AG04450 (cell line): ENCODE measurements around the gene OBI1. TPM values are rescaled to one million over a fixed set of nuclear protein-coding genes. Genes with fewer than 3 reads are reported as not detected.

Source experiments
- CTCF ChIA-PET: fragments of 300-600, 350-600 bp; formaldehyde crosslinking; extraction: SDS; loops from one replicate; lab custom pipeline; 2022; ENCODE audit warnings: antibody characterized with exemption, inconsistent platforms; lab: Charles Lee
- POLR2A ChIA-PET: fragments of 350-600 bp; formaldehyde crosslinking; extraction: SDS; loops from one replicate; lab custom pipeline; 2021; ENCODE audit warnings: antibody characterized with exemption, inconsistent platforms; lab: Yijun Ruan, JAX
- DNase-seq: peaks from one replicate; pipeline ENCODE4 v3.0.0-alpha.2; 2011; ENCODE audit warnings: low read depth, low spot score
- H3K27ac ChIP-seq: one replicate; pipeline ENCODE4 v1.5.1; 2012; ENCODE audit warnings: low read depth, low read length, control low read depth
- H3K27me3 ChIP-seq: one replicate; pipeline ENCODE4 v1.6.0; 2012; ENCODE audit warnings: low read length; ENCODE audit not compliant: control insufficient read depth, insufficient read depth
- H3K4me3 ChIP-seq: 2 replicates; pipeline ENCODE4 v1.5.1; 2011; ENCODE audit warnings: mild to moderate bottlenecking, low read depth, low read length, control low read depth
- H3K9me3 ChIP-seq: 2 replicates; pipeline ENCODE4 v1.5.1; 2012; ENCODE audit warnings: low read length; ENCODE audit not compliant: control insufficient read depth, insufficient read depth
- polyA plus RNA-seq: library from polyadenylated mRNA; depleted of rRNA; stranded (reverse); fragments of >200 nt; gene quantifications from 2 replicates; pipeline ENCODE4 v1.2.3, GENCODE V29; 2011
- TF ChIP-seq, protein P1 (sequence below): IDR thresholded peaks from 2 replicates; pipeline ENCODE4 v1.5.1; 2011; ENCODE audit warnings: low read depth, low read length, control low read depth, inconsistent platforms

Gene OBI1
- polyA plus RNA-seq, 1 experiment: 13.6 TPM

DNA sequence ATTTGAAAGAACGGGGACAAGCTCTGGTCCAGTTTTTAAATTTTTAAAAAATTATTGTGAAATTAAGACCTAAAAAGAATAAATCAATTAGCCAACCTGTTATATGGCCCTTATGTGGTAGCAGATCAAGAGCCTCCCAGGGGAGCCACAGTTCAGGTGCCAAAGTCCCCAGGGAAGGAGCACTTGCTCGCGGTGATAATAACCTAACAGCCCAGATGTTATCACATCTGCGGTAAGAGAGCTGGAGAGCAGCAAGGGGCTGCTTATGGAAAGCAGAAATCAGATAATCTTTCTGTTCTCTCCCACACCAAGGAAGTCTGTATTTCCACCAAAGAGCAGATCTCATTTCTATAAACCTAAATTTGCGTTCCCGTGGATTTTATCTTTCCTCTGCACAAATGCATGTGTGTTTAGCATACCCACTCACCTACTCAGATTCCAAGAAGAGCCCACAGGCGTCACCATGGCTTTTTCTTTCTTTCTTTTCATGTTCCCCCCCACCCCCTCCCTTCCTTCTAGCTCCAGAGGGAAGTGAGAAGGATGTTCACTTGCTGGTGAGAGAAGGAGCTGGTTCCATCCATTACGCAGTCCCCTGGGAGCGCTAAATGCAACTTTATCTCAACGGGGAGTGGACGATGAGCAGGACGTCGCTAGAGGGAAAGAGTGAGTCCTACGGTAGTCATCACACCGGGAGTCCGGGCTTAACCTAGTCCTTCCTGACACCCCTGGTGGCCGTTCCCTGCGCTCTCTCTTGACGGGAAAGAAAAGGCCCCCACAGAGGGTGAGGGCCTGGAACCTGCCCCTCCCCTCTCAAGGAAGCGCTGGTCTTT is 54.0 kb downstream of the OBI1 start:
- POLR2A ChIA-PET: no interaction called here
- H3K27me3 ChIP-seq: peaks cover 90% of the 10 kb centered on the region
- no peak overlapping the region for H3K4me3 ChIP-seq
- H3K27ac ChIP-seq: no peak overlapping the region
- DNase-seq: no peak
- TF ChIP-seq, protein P1, sequence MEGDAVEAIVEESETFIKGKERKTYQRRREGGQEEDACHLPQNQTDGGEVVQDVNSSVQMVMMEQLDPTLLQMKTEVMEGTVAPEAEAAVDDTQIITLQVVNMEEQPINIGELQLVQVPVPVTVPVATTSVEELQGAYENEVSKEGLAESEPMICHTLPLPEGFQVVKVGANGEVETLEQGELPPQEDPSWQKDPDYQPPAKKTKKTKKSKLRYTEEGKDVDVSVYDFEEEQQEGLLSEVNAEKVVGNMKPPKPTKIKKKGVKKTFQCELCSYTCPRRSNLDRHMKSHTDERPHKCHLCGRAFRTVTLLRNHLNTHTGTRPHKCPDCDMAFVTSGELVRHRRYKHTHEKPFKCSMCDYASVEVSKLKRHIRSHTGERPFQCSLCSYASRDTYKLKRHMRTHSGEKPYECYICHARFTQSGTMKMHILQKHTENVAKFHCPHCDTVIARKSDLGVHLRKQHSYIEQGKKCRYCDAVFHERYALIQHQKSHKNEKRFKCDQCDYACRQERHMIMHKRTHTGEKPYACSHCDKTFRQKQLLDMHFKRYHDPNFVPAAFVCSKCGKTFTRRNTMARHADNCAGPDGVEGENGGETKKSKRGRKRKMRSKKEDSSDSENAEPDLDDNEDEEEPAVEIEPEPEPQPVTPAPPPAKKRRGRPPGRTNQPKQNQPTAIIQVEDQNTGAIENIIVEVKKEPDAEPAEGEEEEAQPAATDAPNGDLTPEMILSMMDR: no peak
- CTCF ChIA-PET: no interaction called here
- peaks cover 4% of the 10 kb centered on the region; the same call in 1 of the 2 replicates for H3K9me3 ChIP-seq

DNA sequence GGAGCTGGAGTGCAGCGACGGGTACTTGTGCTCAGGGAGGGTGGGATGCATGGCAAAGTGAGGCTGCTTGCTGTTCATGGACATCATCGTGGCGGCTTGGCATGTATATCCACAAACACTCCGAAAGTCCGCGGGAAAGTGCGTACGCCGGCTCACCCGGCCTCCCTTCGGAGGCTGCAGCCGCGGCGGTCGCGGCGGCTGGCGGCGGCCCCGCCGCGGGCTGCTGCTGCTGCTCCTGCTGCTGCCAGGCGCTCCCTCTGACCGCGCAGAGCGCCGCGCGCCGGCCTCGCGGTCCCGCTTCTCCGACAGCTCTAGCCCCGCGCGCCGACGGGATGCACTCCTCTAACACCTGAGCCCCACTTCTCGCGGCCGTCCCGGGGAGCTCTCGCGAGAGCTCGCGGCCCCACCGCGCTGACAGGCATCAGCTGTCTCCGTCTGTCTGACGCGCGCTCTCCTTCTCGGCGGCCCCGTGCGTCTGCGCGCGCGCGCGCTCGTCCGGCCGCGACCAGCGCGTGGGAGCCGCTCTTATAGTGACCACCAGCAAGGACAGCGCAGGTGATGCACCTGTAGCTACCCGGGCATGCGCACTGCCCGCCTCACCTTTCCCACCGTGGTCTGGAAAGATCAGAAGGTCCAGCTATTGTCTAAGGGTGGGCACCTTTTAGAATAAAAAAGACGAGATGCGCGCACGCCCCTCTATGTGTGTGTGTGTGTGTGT is 55.6 kb downstream of the OBI1 start, which contains the start of gene POU4F1:
Gene POU4F1, minus strand, starts transcription at position 313 of the 718 bp plus-strand sequence. Its CDS starts 226 bp downstream, at position 87.
- TF ChIP-seq, protein P1: no peak
- no peak for DNase-seq
- CTCF ChIA-PET: no interaction called here
- peaks cover under 1% of the 10 kb centered on the region; the same call in 1 of the 2 replicates for H3K9me3 ChIP-seq
- POLR2A ChIA-PET: no interaction called here
- no peak within 1 kb of the TSS for H3K27ac ChIP-seq
- H3K4me3 ChIP-seq: peak within 1 kb of the TSS; percentile 32
- peaks cover 91% of the 10 kb centered on the region for H3K27me3 ChIP-seq

DNA sequence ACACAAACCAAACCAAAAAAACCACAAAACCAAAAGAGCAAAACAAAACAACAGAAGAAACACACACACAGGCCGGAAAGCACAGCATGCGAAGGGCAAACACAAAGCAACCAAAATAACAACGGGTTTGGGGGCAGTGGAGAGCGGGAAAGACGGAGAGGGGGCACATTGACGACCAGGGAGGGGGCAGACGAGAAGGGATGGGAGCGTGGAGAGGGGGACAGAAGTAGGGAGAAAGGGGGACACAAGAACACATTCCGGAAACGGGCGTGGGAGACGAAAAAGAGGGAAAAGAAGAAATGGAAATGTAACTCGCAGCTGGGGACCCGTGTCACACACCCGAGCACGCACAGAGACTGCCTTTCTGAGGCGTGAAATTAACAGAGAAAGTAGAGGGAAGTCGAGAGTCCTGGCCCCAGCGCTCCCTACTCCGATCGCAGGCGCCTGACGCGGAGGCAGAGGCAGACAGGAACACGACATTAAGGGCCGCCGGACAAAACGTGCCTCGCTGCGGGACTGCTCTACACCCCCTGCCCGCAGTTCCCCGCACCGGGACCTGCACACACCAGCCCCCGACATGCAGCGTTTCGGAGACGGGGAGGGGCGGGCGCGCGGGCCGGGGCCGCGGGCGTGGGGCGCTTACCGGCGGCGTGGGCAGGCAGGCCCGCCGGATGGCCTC is 56.3 kb downstream of the OBI1 start:
- ChIA-PET CTCF (no interaction called here), POLR2A (no interaction called here)
- TF ChIP-seq, protein P1: no peak
- DNase-seq: no peak
- Histone ChIP-seq H3K27ac (no peak overlapping the region), H3K27me3 (peaks cover 90% of the 10 kb centered on the region), H3K9me3 (no peaks in the 10 kb centered on the region; the same call in 1 of the 2 replicates), H3K4me3 (peak overlapping the region; percentile 32; the same call in 1 of the 2 replicates)

DNA sequence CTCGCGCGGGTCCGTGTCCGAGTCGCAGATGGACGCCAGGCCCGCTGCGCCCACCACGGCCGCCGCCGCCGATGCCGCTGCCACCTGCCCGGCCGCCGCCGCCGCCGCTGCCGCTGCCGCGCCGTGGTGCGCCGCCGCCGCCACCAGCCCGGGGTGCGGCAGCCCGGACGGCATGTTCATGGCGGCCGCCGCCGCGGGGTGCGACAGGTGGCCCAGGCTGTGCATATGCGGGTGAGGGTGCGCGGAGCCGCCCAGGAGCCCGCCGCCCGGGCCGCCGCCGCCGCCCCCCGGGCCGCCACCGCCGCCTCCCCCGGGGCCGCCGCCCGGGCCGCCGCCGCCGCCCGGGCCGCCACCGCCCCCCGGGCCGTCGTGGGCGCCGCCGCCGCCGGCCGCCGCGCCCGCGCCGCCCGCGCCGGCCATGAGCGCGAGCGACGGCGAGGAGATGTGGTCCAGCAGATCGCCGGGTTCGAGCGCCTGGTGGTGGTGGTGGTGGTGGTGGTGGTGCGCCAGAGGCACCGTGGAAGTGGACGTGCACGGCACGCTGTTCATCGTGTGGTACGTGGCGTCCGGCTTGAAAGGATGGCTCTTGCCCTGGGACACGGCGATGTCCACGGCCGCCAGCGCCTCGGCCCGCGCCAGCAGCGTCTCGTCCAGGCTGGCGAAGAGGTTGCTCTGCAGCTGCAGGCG is 56.9 kb downstream of the OBI1 start:
- POLR2A ChIA-PET: no interaction called here
- Histone ChIP-seq H3K27me3 (peaks cover 90% of the 10 kb centered on the region), H3K9me3 (peaks cover 3% of the 10 kb centered on the region; the same call in 1 of the 2 replicates), H3K27ac (no peak overlapping the region), H3K4me3 (no peak overlapping the region)
- TF ChIP-seq, protein P1: no peak
- no peak for DNase-seq
- CTCF ChIA-PET: no interaction called here
